ENCODE measurements around the gene THOP1. TPM values are rescaled to one million over a fixed set of nuclear protein-coding genes. Genes with fewer than 3 reads are reported as not detected.

THOP1 gene
- total RNA-seq, 6 experiments from 2014 or later, result 25.5 to 61.8 (median 33.0) TPM

- intact Hi-C loops (cut with DNase I), result no loop called here
- 86% methylated on average over 1 of the region's 12 CpGs for WGBS (ENCODE audit: insufficient coverage, low coverage, low lambda C conversion rate, missing lambda C conversion rate)
- DNase-seq, result no peak
Observed at GRCh38 chr19:2763687-2764086, 21.6 kb upstream of the THOP1 start.

DNA sequence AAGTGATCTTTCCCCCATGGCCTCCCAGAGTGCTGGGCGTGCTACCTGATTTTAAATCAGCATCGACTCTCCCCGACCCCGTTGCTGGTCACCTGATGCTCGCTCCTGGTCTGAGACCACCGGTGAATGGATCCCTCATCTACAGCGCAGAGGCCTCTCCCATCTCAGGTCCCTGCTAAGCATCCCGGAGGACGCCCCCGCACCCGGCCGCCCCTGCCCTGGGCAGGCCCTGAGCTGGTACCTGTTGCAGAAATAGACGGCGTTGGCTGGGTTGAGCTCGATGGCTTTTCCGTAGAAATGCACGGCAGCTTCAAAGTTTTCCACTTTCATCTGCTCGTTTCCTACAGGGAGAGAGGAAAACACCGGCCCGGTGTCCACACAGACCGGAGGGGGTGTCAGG lies 20.4 kb upstream of the THOP1 start:
- peaks cover 0 to 39% (median 11%) of the 10 kb centered on the region in 4 donors for H3K36me3 ChIP-seq
- WGBS (ENCODE audit: insufficient coverage, low coverage, low lambda C conversion rate, missing lambda C conversion rate), result 93% methylated on average over 18 of the region's 21 CpGs
- TF ChIP-seq POLR2A (IDR thresholded peaks at IDR 0.05) (no peak), CTCF (IDR thresholded peaks at IDR 0.05) (no peak)
- H3K4me3 ChIP-seq, result no peak overlapping the region
- H3K9me3 ChIP-seq, result no peaks in the 10 kb centered on the region
- H3K27ac ChIP-seq, result no peak overlapping the region
- H3K4me1 ChIP-seq, result no peaks in the 10 kb centered on the region
- no peak for DNase-seq
- no peaks in the 10 kb centered on the region for H3K27me3 ChIP-seq
- no peak for ATAC-seq
- intact Hi-C loops (cut with DNase I), result no loop called here

More at GRCh38 chr19:2763687-2764086, 21.6 kb upstream of the THOP1 start:
- no peak for ATAC-seq
- Histone ChIP-seq H3K4me3 (no peak overlapping the region), H3K4me1 (no peaks in the 10 kb centered on the region), H3K36me3 (peaks cover 0 to 39% (median 11%) of the 10 kb centered on the region in 4 donors), H3K27me3 (no peaks in the 10 kb centered on the region), H3K9me3 (no peaks in the 10 kb centered on the region), H3K27ac (no peak overlapping the region)
- TF ChIP-seq POLR2A (IDR thresholded peaks at IDR 0.05), result no peak
- no peak for TF ChIP-seq CTCF (IDR thresholded peaks at IDR 0.05)

DNA sequence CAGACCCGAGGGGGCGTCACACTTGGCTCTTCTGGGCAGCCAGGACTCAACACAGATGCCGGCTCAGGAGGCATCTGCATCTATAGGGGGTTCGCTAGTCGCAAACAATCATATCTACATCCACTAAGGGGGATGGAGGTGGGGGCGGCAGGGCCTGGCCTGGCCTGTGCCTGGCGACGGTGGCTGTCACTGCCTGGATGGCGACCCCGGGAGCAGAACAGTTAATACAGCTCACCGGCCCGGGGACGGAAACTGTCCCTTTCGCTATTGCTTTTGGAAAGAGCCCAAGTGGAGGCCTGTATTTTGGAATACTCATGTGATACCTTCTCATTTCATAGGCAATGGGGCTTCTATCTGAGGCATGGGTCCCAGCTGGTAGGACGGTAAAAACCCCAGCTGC lies 19.9 kb upstream of the THOP1 start:
- Histone ChIP-seq H3K4me1 (peaks cover 0 to 3% (median under 1%) of the 10 kb centered on the region in 4 donors), H3K9me3 (no peaks in the 10 kb centered on the region), H3K27me3 (no peaks in the 10 kb centered on the region), H3K36me3 (peaks cover 0 to 39% (median 11%) of the 10 kb centered on the region in 4 donors), H3K4me3 (no peak overlapping the region), H3K27ac (no peak overlapping the region)
- intact Hi-C loops (cut with DNase I), result no loop called here
- WGBS (ENCODE audit: insufficient coverage, low coverage, low lambda C conversion rate, missing lambda C conversion rate), result 86% methylated on average over 6 of the region's 15 CpGs
- DNase-seq (no peak), ATAC-seq (no peak)
- no peak for TF ChIP-seq CTCF (IDR thresholded peaks at IDR 0.05)
- no peak for TF ChIP-seq POLR2A (IDR thresholded peaks at IDR 0.05)

- DNase-seq (no peak), ATAC-seq (no peak)
- no peak overlapping the region for H3K27ac ChIP-seq
- TF ChIP-seq POLR2A (IDR thresholded peaks at IDR 0.05) (no peak), CTCF (IDR thresholded peaks at IDR 0.05) (no peak)
- no peak overlapping the region for H3K4me3 ChIP-seq
- intact Hi-C loops (cut with DNase I), result no loop called here
- WGBS (ENCODE audit: insufficient coverage, low coverage, low lambda C conversion rate, missing lambda C conversion rate), result 99% methylated on average over 16 of the region's 35 CpGs
- H3K4me1 ChIP-seq, result peaks cover 0 to 5% (median under 1%) of the 10 kb centered on the region in 4 donors
- peaks cover 0 to 39% (median 11%) of the 10 kb centered on the region in 4 donors for H3K36me3 ChIP-seq
- H3K27me3 ChIP-seq, result no peaks in the 10 kb centered on the region
- H3K9me3 ChIP-seq, result no peaks in the 10 kb centered on the region
Observed at GRCh38 chr19:2766594-2767372, 18.5 kb upstream of the THOP1 start.
